T-helper 1 cell treated with Interleukin-12 subunit alpha and Interleukin-12 subunit beta and Interleukin-4 antibody, amounts not matched to agents 30 ng/mL and 1 ng/mL, for 36 hours (primary cell): ENCODE results near the gene NOS2. TPM values are rescaled to one million over a fixed set of nuclear protein-coding genes. Genes with fewer than 3 reads are reported as not detected.
"Not testable (repeated sequence)": the region's sequence is repeated elsewhere in the genome, so short reads cannot be mapped to it uniquely, and the experiment has no call there.

Experiments
- intact Hi-C: fragments of 100-400 bp; cut with micrococcal nuclease; formaldehyde crosslinking; loops from one replicate; pipeline ENCODE4 v1.15.1; 2024
- total RNA-seq: library from RNA; stranded (reverse); gene quantifications from 2 replicates; pipeline ENCODE4 v1.2.3, GENCODE V29; 2022

NOS2 gene
- total RNA-seq, 1 donor from 2014 or later = 0.07 TPM

GRCh38 chr17:27759528-27759927 is 40.8 kb downstream of the NOS2 start:
- intact Hi-C loops = loop anchor here (10.0 kb wide), 1 partner anchor 415 kb away; no protein-coding TSS in a partner anchor

- intact Hi-C loops = loop anchor here (1.0 to 10.0 kb wide), 4 partner anchors 102 to 520 kb away; no protein-coding TSS in a partner anchor
Observed at GRCh38 chr17:27756467-27757371, 43.6 kb downstream of the NOS2 start.

GRCh38 chr17:27755706-27756466 is 44.4 kb downstream of the NOS2 start:
- intact Hi-C loops = loop anchor here (1.0 to 10.0 kb wide), 4 partner anchors 102 to 519 kb away; no protein-coding TSS in a partner anchor

GRCh38 chr17:27754549-27754948 is 45.8 kb downstream of the NOS2 start:
- intact Hi-C loops = loop anchor here (10.0 kb wide), 1 partner anchor 410 kb away; no protein-coding TSS in a partner anchor

- intact Hi-C loops = loop anchor here (10.0 kb wide), 1 partner anchor 409 kb away; no protein-coding TSS in a partner anchor
Observed at GRCh38 chr17:27753726-27754125, 46.6 kb downstream of the NOS2 start.

GRCh38 chr17:27752831-27753619 is 47.3 kb downstream of the NOS2 start:
- intact Hi-C loops = loop anchor here (10.0 kb wide), 1 partner anchor 408 kb away; no protein-coding TSS in a partner anchor

- intact Hi-C loops = loop anchor here (10.0 kb wide), 1 partner anchor 407 kb away; no protein-coding TSS in a partner anchor
Observed at GRCh38 chr17:27751622-27752490, 48.5 kb downstream of the NOS2 start.

GRCh38 chr17:27751166-27751565 is 49.2 kb downstream of the NOS2 start:
- intact Hi-C loops = loop anchor here (10.0 kb wide), 1 partner anchor 406 kb away; no protein-coding TSS in a partner anchor

GRCh38 chr17:27749562-27750150 is 50.7 kb downstream of the NOS2 start:
- intact Hi-C loops = loop anchor here (10.0 kb wide), 1 partner anchor 405 kb away; no protein-coding TSS in a partner anchor

GRCh38 chr17:27748360-27748825 is 51.9 kb downstream of the NOS2 start:
- intact Hi-C loops = no loop called here

GRCh38 chr17:27747462-27748359 is 52.6 kb downstream of the NOS2 start:
- intact Hi-C loops = no loop called here

GRCh38 chr17:27746881-27747280 is 53.4 kb downstream of the NOS2 start:
- intact Hi-C loops = no loop called here

GRCh38 chr17:27746320-27746719 is 54.0 kb downstream of the NOS2 start:
- intact Hi-C loops = not testable (repeated sequence)

GRCh38 chr17:27745207-27745830 is 55.0 kb downstream of the NOS2 start:
- intact Hi-C loops = not testable (repeated sequence)

GRCh38 chr17:27743281-27743885 is 56.9 kb downstream of the NOS2 start:
- intact Hi-C loops = no loop called here

GRCh38 chr17:27741971-27742575 is 58.3 kb downstream of the NOS2 start:
- intact Hi-C loops = no loop called here

- intact Hi-C loops = no loop called here
Observed at GRCh38 chr17:27741361-27741861, 58.9 kb downstream of the NOS2 start.
